Measurements from ENCODE around the gene MAN2B1.
"Not testable (repeated sequence)": the region's sequence is repeated elsewhere in the genome, so short reads cannot be mapped to it uniquely, and the experiment has no call there.

Gene MAN2B1

DNA sequence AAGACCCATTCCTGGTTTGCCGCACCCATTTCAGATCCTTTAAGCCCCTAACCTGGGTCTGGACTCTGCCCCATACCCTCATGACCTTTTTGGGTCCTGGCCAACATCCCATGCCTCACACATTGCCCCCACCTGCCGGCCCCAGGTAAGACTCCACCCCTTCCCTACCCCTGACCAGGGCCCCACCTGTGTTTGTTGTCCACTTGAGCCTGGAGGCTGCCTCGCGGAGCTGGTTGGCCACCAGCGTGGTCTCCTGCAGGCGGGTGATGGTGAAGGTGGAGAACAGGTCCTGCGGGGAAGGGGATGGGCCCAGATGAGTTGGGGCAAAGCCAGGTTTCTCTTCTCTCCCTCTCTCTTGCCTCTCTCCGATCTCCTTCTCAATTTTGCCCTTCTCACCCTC, 19.5 kb downstream of the MAN2B1 start:
- no peak for DNase-seq (ENCODE audit: low read depth)
- TF ChIP-seq CTCF (conservative IDR thresholded peaks at IDR 0.05; ENCODE audit: low read depth, low read length): no peak

GRCh38 chr19:12646551-12646950, 20.0 kb downstream of the MAN2B1 start:
- TF ChIP-seq CTCF (conservative IDR thresholded peaks at IDR 0.05; ENCODE audit: low read depth, low read length): no peak
- no peak for DNase-seq (ENCODE audit: low read depth)
- H3K4me3 ChIP-seq (ENCODE audit: low read depth, low read length): no peak overlapping the region

More for the DNA sequence above, 19.5 kb downstream of the MAN2B1 start:
- no peak overlapping the region for H3K4me3 ChIP-seq (ENCODE audit: low read depth, low read length)

GRCh38 chr19:12643716-12644115, 22.8 kb downstream of the MAN2B1 start:
- DNase-seq (ENCODE audit: low read depth); H3K4me3 ChIP-seq (ENCODE audit: low read depth, low read length): not testable (repeated sequence)

DNA sequence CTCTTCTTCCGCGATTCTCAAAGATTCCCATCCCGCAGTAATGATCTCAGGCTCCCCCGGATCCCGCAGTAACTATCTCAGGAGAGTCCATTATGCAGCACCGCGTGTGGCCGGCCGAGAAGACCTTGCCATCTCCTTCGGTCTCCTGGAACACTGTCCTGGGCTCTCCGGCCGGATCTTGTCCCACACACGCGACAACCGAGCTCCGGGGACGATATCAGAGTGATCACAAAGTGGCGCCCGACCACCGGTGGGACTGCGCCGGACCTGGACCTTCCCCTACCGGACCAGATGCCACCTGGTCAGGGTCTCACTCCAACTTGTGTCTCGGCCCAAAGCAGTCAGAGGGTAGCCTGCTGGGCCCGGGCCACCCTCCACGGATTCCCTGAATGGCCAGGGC, 24.0 kb downstream of the MAN2B1 start:
- no peak overlapping the region for H3K4me3 ChIP-seq (ENCODE audit: low read depth, low read length)
- TF ChIP-seq CTCF (conservative IDR thresholded peaks at IDR 0.05; ENCODE audit: low read depth, low read length): no peak
- DNase-seq (ENCODE audit: low read depth): no peak

GRCh38 chr19:12641456-12641855, 25.1 kb downstream of the MAN2B1 start:
- no peak for TF ChIP-seq CTCF (conservative IDR thresholded peaks at IDR 0.05; ENCODE audit: low read depth, low read length)
- DNase-seq (ENCODE audit: low read depth): no peak
- H3K4me3 ChIP-seq (ENCODE audit: low read depth, low read length): no peak overlapping the region

DNA sequence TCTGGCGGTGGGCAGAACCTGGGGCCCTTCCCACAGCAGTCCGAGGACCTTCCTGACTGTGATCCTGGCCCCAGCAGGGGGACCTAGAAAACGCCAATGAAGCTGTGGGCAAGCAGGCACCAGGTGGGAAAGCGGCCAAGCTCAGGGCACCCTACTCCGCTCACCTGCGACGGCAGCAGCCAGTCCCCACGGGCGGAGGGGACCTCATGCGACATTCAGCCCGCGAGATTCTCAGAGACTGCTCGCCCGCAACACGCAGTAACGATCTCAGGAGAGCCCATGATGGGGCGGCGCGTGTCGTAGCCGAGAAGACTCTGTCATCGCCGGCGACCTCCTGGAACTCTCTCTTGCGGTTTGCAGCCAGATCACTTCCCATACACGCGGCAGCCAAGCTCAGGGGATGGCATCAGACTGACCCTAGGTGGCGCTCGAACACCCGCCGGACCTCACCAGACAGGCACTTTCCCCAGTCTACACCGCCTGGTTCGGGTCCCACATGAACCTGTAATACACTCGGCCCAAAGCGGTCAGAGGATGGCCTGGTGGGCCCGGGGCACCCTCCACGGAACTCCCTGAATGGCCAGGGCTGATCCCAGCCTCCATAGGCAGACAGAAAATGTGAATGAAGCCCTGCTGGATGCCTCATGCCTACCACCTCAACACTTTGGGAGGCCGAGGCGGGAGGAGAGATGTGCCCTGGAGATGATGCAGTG, 26.5 kb downstream of the MAN2B1 start:
- peak; percentile 84 for TF ChIP-seq CTCF (conservative IDR thresholded peaks at IDR 0.05; ENCODE audit: low read depth, low read length)
- H3K4me3 ChIP-seq (ENCODE audit: low read depth, low read length): peak overlapping the region; percentile 27
- DNase-seq (ENCODE audit: low read depth): peak; percentile 82

DNA sequence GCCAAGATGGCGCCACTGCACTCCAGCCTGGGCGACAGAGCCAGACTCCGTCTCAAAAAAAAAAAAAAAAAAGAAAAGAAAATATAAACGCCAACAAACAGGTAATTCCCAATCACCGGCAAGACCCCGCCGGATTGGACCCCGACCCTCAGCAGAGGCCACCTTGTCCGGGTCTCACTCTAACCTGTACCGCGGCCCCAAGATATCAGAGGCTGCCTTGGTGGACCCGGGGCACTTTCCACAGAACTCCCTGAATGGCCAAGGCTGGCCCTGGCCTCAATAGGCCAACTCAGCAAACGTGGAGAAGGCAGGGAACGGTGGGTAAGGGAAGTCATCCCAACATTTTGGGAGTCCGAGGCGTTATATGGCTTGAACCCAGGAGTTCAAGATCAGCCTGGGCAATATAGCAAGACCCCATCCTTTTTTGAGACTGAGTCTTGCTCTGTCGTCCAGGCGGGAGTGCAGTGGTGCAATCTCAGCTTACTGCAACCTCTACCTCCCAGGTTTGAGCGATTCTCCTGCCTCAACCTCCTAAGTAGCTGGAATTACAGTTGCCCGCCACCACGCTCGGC, 27.8 kb downstream of the MAN2B1 start:
- TF ChIP-seq CTCF (conservative IDR thresholded peaks at IDR 0.05; ENCODE audit: low read depth, low read length): no peak
- no peak for DNase-seq (ENCODE audit: low read depth)
- no peak overlapping the region for H3K4me3 ChIP-seq (ENCODE audit: low read depth, low read length)
